Ovary (tissue), 3 donors: ENCODE results near the gene GSK3A.

Experiments
- POLR2A ChIP-seq: fragments of 450-650 bp; IDR thresholded peaks from one replicate; pipeline ENCODE4 v1.6.1; 2017; ENCODE audit warnings: antibody characterized with exemption, mild to moderate bottlenecking, moderate library complexity
- TF ChIP-seq, protein P1 (sequence below), 3 donors: fragments of 450-650 bp in 2 of 3; fragments of 200-600 bp in 1 of 3; IDR thresholded peaks; one replicate each; pipeline versions ENCODE4 v1.5.1 to v1.8.0; 2016 to 2022; ENCODE audit warnings: antibody characterized with exemption in 3 of 3, mild to moderate bottlenecking in 1 of 3
- donor health status: DM: no; HTN: no; CAD: no.

- TF ChIP-seq, protein P1, sequence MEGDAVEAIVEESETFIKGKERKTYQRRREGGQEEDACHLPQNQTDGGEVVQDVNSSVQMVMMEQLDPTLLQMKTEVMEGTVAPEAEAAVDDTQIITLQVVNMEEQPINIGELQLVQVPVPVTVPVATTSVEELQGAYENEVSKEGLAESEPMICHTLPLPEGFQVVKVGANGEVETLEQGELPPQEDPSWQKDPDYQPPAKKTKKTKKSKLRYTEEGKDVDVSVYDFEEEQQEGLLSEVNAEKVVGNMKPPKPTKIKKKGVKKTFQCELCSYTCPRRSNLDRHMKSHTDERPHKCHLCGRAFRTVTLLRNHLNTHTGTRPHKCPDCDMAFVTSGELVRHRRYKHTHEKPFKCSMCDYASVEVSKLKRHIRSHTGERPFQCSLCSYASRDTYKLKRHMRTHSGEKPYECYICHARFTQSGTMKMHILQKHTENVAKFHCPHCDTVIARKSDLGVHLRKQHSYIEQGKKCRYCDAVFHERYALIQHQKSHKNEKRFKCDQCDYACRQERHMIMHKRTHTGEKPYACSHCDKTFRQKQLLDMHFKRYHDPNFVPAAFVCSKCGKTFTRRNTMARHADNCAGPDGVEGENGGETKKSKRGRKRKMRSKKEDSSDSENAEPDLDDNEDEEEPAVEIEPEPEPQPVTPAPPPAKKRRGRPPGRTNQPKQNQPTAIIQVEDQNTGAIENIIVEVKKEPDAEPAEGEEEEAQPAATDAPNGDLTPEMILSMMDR (IDR thresholded peaks at IDR 0.05): no peak
- TF ChIP-seq POLR2A: no peak
Measured at GRCh38 chr19:42251572-42252358, 9.4 kb upstream of the GSK3A start.
